ENCODE measurements around the gene MTERF1. TPM values are rescaled to one million over a fixed set of nuclear protein-coding genes. Genes with fewer than 3 reads are reported as not detected.

Gene MTERF1
- total RNA-seq, 1 experiment from 2014 or later, result 19.1 TPM

GRCh38 chr7:91843831-91844230, 36.7 kb downstream of the MTERF1 start:
- no peak for DNase-seq (ENCODE audit: low spot score)
- in situ Hi-C loops (cut with HindIII; ENCODE audit: low sequenced_read_pairs), result no loop called here

GRCh38 chr7:91838439-91838838, 42.1 kb downstream of the MTERF1 start:
- in situ Hi-C loops (cut with HindIII; ENCODE audit: low sequenced_read_pairs), result no loop called here
- no peak for DNase-seq (ENCODE audit: low spot score)

GRCh38 chr7:91837397-91838070, 43.0 kb downstream of the MTERF1 start:
- in situ Hi-C loops (cut with HindIII; ENCODE audit: low sequenced_read_pairs), result no loop called here
- no peak for DNase-seq (ENCODE audit: low spot score)

- DNase-seq (ENCODE audit: low spot score), result peak; percentile 27
- in situ Hi-C loops (cut with HindIII; ENCODE audit: low sequenced_read_pairs), result no loop called here
Measured at GRCh38 chr7:91835826-91836368, 44.6 kb downstream of the MTERF1 start.

GRCh38 chr7:91835091-91835825, 45.2 kb downstream of the MTERF1 start:
- peak; percentile 10 for DNase-seq (ENCODE audit: low spot score)
- in situ Hi-C loops (cut with HindIII; ENCODE audit: low sequenced_read_pairs), result no loop called here

- in situ Hi-C loops (cut with HindIII; ENCODE audit: low sequenced_read_pairs), result no loop called here
- no peak for DNase-seq (ENCODE audit: low spot score)
Measured at GRCh38 chr7:91832493-91833045, 47.9 kb downstream of the MTERF1 start.

GRCh38 chr7:91827169-91827568, 53.3 kb downstream of the MTERF1 start:
- in situ Hi-C loops (cut with HindIII; ENCODE audit: low sequenced_read_pairs), result no loop called here
- no peak for DNase-seq (ENCODE audit: low spot score)

- DNase-seq (ENCODE audit: low spot score), result no peak
- in situ Hi-C loops (cut with HindIII; ENCODE audit: low sequenced_read_pairs), result no loop called here
Measured at GRCh38 chr7:91826377-91826776, 54.1 kb downstream of the MTERF1 start.

- DNase-seq (ENCODE audit: low spot score), result no peak
- in situ Hi-C loops (cut with HindIII; ENCODE audit: low sequenced_read_pairs), result no loop called here
Measured at GRCh38 chr7:91824201-91824600, 56.3 kb downstream of the MTERF1 start.

Other genes with a start within 250 kb of the MTERF1 start
- gene AKAP9, start 60.2 kb upstream of the MTERF1 start, total RNA-seq (2014; rRNA removed; shearing (Covaris generic)), result 15.4 and 20.4 TPM in 2 replicates

All from G401 (cell line).